ENCODE data around the gene L3MBTL4. TPM values are rescaled to one million over a fixed set of nuclear protein-coding genes. Genes with fewer than 3 reads are reported as not detected.

The L3MBTL4 gene
- total and polyA plus RNA-seq, 4 donors: 2.3 to 15.0 (median 5.0) TPM

- peaks cover 0 to 5% (median 3%) of the 10 kb centered on the region in 4 donors for H3K36me3 ChIP-seq (ENCODE audit: control insufficient read depth in 4 of 4, insufficient read depth in 3 of 4, low read depth in 1 of 4, low read length in 3 of 4)
- no peaks in the 10 kb centered on the region for H3K9me3 ChIP-seq (ENCODE audit: control insufficient read depth in 4 of 4, low read length in 3 of 4)
- H3K4me1 ChIP-seq (ENCODE audit: control insufficient read depth in 4 of 4, insufficient read depth in 4 of 4, low read length in 3 of 4): no peaks in the 10 kb centered on the region
- no peak overlapping the region for H3K27ac ChIP-seq (ENCODE audit: low read depth in 1 of 2, low read length in 2 of 2)
- no peak overlapping the region for H3K4me3 ChIP-seq (ENCODE audit: low read depth in 1 of 3, low read length in 3 of 3)
- no peak for DNase-seq (ENCODE audit: low spot score)
- no peaks in the 10 kb centered on the region for H3K27me3 ChIP-seq (ENCODE audit: control insufficient read depth in 4 of 4, insufficient read depth in 4 of 4, low read length in 3 of 4)
- TF ChIP-seq YY1 (IDR thresholded peaks at IDR 0.05) (no peak), EGR1 (IDR thresholded peaks at IDR 0.05; ENCODE audit: low read depth in 2 of 2) (no peak), JUND (IDR thresholded peaks at IDR 0.05) (no peak), ATF3 (IDR thresholded peaks at IDR 0.05) (no peak), ZBTB33 (IDR thresholded peaks at IDR 0.05) (no peak), FOXA2 (IDR thresholded peaks at IDR 0.05) (no peak), RAD21 (IDR thresholded peaks at IDR 0.05) (no peak), MAX (IDR thresholded peaks at IDR 0.05) (no peak), TAF1 (conservative IDR thresholded peaks at IDR 0.05) (no peak), NR2F2 (IDR thresholded peaks at IDR 0.05) (no peak), CTCF (IDR thresholded peaks at IDR 0.05; ENCODE audit: low read depth, low read length, missing input control) (no peak)
- H3K9ac ChIP-seq (ENCODE audit: low read depth in 1 of 2, low read length in 2 of 2): no peak overlapping the region
- 94% methylated on average over 7 of the region's 7 CpGs for WGBS
These were observed 244.1 kb downstream of the L3MBTL4 start for GRCh38 chr18:6170604-6171003.

GRCh38 chr18:6161549-6161948 is 253.2 kb downstream of the L3MBTL4 start:
- 94% methylated on average over 4 of the region's 4 CpGs for WGBS
- TF ChIP-seq SP1 (IDR thresholded peaks at IDR 0.05) (no peak), FOXA1 (IDR thresholded peaks at IDR 0.05) (no peak), YY1 (IDR thresholded peaks at IDR 0.05) (no peak), EGR1 (IDR thresholded peaks at IDR 0.05; ENCODE audit: low read depth in 2 of 2) (no peak), NR2F2 (IDR thresholded peaks at IDR 0.05) (no peak), RXRA (IDR thresholded peaks at IDR 0.05) (no peak), REST (IDR thresholded peaks at IDR 0.05) (no peak), RAD21 (IDR thresholded peaks at IDR 0.05) (no peak)

More at GRCh38 chr18:6161549-6161948, 253.2 kb downstream of the L3MBTL4 start:
- Histone ChIP-seq H3K36me3 (ENCODE audit: control insufficient read depth in 4 of 4, insufficient read depth in 3 of 4, low read depth in 1 of 4, low read length in 3 of 4) (peaks cover 0 to 3% (median 0%) of the 10 kb centered on the region in 4 donors), H3K9ac (ENCODE audit: low read depth in 1 of 2, low read length in 2 of 2) (no peak overlapping the region), H3K4me3 (ENCODE audit: low read depth in 1 of 3, low read length in 3 of 3) (no peak overlapping the region), H3K4me1 (ENCODE audit: control insufficient read depth in 4 of 4, insufficient read depth in 4 of 4, low read length in 3 of 4) (peaks cover 2 to 7% (median 5%) of the 10 kb centered on the region in 4 donors), H3K27ac (ENCODE audit: low read depth in 1 of 2, low read length in 2 of 2) (no peak overlapping the region), H3K27me3 (ENCODE audit: control insufficient read depth in 4 of 4, insufficient read depth in 4 of 4, low read length in 3 of 4) (no peaks in the 10 kb centered on the region), H3K9me3 (ENCODE audit: control insufficient read depth in 4 of 4, low read length in 3 of 4) (no peaks in the 10 kb centered on the region)
- DNase-seq (ENCODE audit: low spot score): no peak

Data from liver (tissue), 9 donors.